SU-DHL-6 (cell line): Measurements from ENCODE around the gene PGLYRP3.
"Not testable (repeated sequence)": the region's sequence is repeated elsewhere in the genome, so short reads cannot be mapped to it uniquely, and the experiment has no call there.

ENCODE experiments used
- CTCF ChIP-seq: fragments of 200-600 bp; sonication (generic); IDR thresholded peaks from one replicate; pipeline ENCODE4 v1.5.1; 2017; ENCODE audit warnings: antibody characterized with exemption, mild to moderate bottlenecking, low read length, moderate library complexity; ENCODE audit not compliant: insufficient read depth, poor library complexity, severe bottlenecking
- EZH2phosphoT487 ChIP-seq: fragments of 200-600 bp; sonication (generic), shearing (Covaris generic); conservative IDR thresholded peaks from 2 replicates; pipeline ENCODE4 v1.6.1; 2018; ENCODE audit warnings: mild to moderate bottlenecking, antibody characterized with exemption, low read length, moderate library complexity, mixed read lengths

GRCh38 chr1:153314388-153314787 is 1.6 kb upstream of the PGLYRP3 start:
- not testable (repeated sequence) for TF ChIP-seq CTCF, EZH2phosphoT487
